ENCODE data around the gene HOMER2. TPM values are rescaled to one million over a fixed set of nuclear protein-coding genes. Genes with fewer than 3 reads are reported as not detected.

Gene HOMER2
- total and polyA plus RNA-seq, 2 of the 4 experiments (the other 2 are of a cell fraction) = 0.54 to 0.79 TPM

GRCh38 chr15:82921242-82921641 lies 31.3 kb downstream of the HOMER2 start:
- 73% methylated on average over 5 of the region's 8 CpGs; no CpG with 5 or more reads in 1 of the 2 experiments for WGBS, 2 experiments (ENCODE audit: extremely low coverage in 2 of 2, insufficient read length in 1 of 2)
- H2BK120ac ChIP-seq (ENCODE audit: low read depth, low read length) = no peak overlapping the region
- H3K4ac ChIP-seq (ENCODE audit: low read depth, low read length) = no peak overlapping the region
- no peak overlapping the region for H3K4me3 ChIP-seq (ENCODE audit: insufficient read depth, low read depth, low read length)
- intact Hi-C loops (cut with micrococcal nuclease) (no loop called here), in situ Hi-C loops (cut with MboI; ENCODE audit: low sequenced_read_pairs) (no loop called here), dilution Hi-C loops (cut with HindIII; ENCODE audit: low sequenced_read_pairs, unreplicated experiment) (no loop called here)
- no peak overlapping the region for H3K27ac ChIP-seq (ENCODE audit: insufficient read depth, low read length)
- no peak for TF ChIP-seq NFE2L2 (IDR thresholded peaks at IDR 0.05; ENCODE audit: low read depth, low read length)
- H2BK15ac ChIP-seq (ENCODE audit: low read depth, low read length) = no peak overlapping the region
- no peaks in the 10 kb centered on the region for H3K79me1 ChIP-seq (ENCODE audit: low read depth in 1 of 2, low read length in 2 of 2)
- H3K18ac ChIP-seq (ENCODE audit: low read depth, low read length) = no peak overlapping the region
- no peak overlapping the region for H3K4me2 ChIP-seq (ENCODE audit: low read depth, low read length)
- no peak overlapping the region for H3K9ac ChIP-seq (ENCODE audit: low read depth, low read length)
- CTCF ChIA-PET = no interaction called here
- no peak overlapping the region for H2AFZ ChIP-seq (replicated peaks; ENCODE audit: low read length, poor library complexity)
- no peaks in the 10 kb centered on the region for H3K4me1 ChIP-seq (ENCODE audit: control insufficient read depth, insufficient read depth, low read length)
- no peak overlapping the region for H2BK5ac ChIP-seq (ENCODE audit: low read depth, low read length, poor library complexity, severe bottlenecking)
- no peaks in the 10 kb centered on the region for H4K20me1 ChIP-seq (ENCODE audit: insufficient read depth, low read length)
- peaks cover 3% of the 10 kb centered on the region for H3K27me3 ChIP-seq (ENCODE audit: control insufficient read depth, insufficient read depth, low read length)
- H3K14ac ChIP-seq (replicated peaks; ENCODE audit: low read depth, low read length) = no peak overlapping the region
- H3K36me3 ChIP-seq (ENCODE audit: control insufficient read depth, insufficient read depth, low read length) = no peaks in the 10 kb centered on the region
- POLR2A ChIA-PET (ENCODE audit: unreplicated experiment) = no interaction called here
- no peaks in the 10 kb centered on the region for H3K9me1 ChIP-seq (ENCODE audit: insufficient read depth, low read length)
- H3K9me3 ChIP-seq (ENCODE audit: control insufficient read depth, insufficient read depth, low read length) = no peaks in the 10 kb centered on the region
- no peak for ATAC-seq (ENCODE audit: low read depth)
- no peak overlapping the region for H4K91ac ChIP-seq (ENCODE audit: insufficient read depth, low read depth, low read length)
- DNase-seq = no peak
- no TSS peak for BruUV-seq (replicated peaks)
- H3K56ac ChIP-seq (ENCODE audit: extremely low read depth, insufficient read depth, low read length) = no peak overlapping the region
- H2BK20ac ChIP-seq (ENCODE audit: low read depth, low read length) = no peak overlapping the region
- H2AK9ac ChIP-seq (replicated peaks; ENCODE audit: low read depth, low read length, poor library complexity) = no peak overlapping the region
- H3K23ac ChIP-seq (ENCODE audit: low read depth, low read length) = no peak overlapping the region
- H4K8ac ChIP-seq (ENCODE audit: low read depth in 2 of 2, low read length in 2 of 2) = no peak overlapping the region
- H2AK5ac ChIP-seq (ENCODE audit: low read depth, low read length) = no peak overlapping the region
- no peak overlapping the region for H4K5ac ChIP-seq (ENCODE audit: low read depth, low read length)
